Glutamatergic neuron (in vitro differentiated cells): Measurements from ENCODE around the gene NTNG1. TPM values are rescaled to one million over a fixed set of nuclear protein-coding genes. Genes with fewer than 3 reads are reported as not detected.

Source experiments
- DNase-seq: peaks from one replicate; pipeline ENCODE4 v3.0.0; 2022
- H3K27ac Mint-ChIP-seq: one replicate; pipeline ENCODE4 v1.8.0; 2020; ENCODE audit warnings: mild to moderate bottlenecking, mixed read lengths, inconsistent platforms; ENCODE audit not compliant: unreplicated experiment
- H3K27me3 Mint-ChIP-seq: one replicate; pipeline ENCODE4 v1.8.0; 2020; ENCODE audit warnings: mild to moderate bottlenecking, moderate library complexity, mixed read lengths, inconsistent platforms; ENCODE audit not compliant: unreplicated experiment
- H3K36me3 Mint-ChIP-seq: one replicate; pipeline ENCODE4 v1.8.0; 2020; ENCODE audit warnings: mild to moderate bottlenecking, mixed read lengths, inconsistent platforms; ENCODE audit not compliant: unreplicated experiment
- H3K4me1 Mint-ChIP-seq: one replicate; pipeline ENCODE4 v1.8.0; 2020; ENCODE audit warnings: mild to moderate bottlenecking, low read depth, mixed read lengths, inconsistent platforms; ENCODE audit not compliant: unreplicated experiment
- H3K4me3 Mint-ChIP-seq: one replicate; pipeline ENCODE4 v1.8.0; 2020; ENCODE audit warnings: mild to moderate bottlenecking, mixed read lengths, inconsistent platforms; ENCODE audit not compliant: unreplicated experiment
- H3K9me3 Mint-ChIP-seq: one replicate; pipeline ENCODE4 v1.8.0; 2020; ENCODE audit warnings: mild to moderate bottlenecking, moderate library complexity, mixed read lengths, inconsistent platforms; ENCODE audit not compliant: unreplicated experiment
- total RNA-seq: library from RNA; stranded (reverse); fragmentation: NEBNext Ultra II Directional; extraction: Animal tissue kit (Norgen Biotek cat#: 25700); gene quantifications from one replicate; pipeline ENCODE4 v1.2.1, GENCODE V29; 2021; ENCODE audit not compliant: unreplicated experiment
- TF ChIP-seq, protein P1 (sequence below): fragments of 200-600 bp; sonication (generic); IDR thresholded peaks from one replicate; pipeline ENCODE4 v1.5.0; 2021; ENCODE audit not compliant: partially characterized antibody, unreplicated experiment

NTNG1 gene
- total RNA-seq, 1 donor from 2014 or later: 3.2 TPM

DNA sequence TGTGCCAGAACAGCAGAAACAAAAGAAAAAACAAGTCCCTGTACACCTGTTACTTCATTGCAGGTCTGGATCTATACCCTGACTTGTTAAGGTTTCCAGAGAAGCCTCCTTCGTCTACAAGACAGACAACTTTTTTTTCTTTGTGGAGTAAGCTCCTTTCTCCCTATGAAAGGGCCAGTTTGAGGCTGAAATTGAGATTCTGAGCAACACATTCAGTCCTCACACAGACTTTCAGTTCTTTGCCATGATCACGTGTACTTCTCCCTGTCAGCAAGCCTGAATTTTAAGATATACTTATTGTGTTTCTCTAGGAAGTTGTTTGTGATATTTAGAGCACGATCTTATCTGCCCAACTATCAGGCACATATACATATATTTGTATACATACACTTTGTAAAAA lies 374.0 kb downstream of the NTNG1 start:
- no peak overlapping the region for H3K27ac Mint-ChIP-seq
- TF ChIP-seq, protein P1, sequence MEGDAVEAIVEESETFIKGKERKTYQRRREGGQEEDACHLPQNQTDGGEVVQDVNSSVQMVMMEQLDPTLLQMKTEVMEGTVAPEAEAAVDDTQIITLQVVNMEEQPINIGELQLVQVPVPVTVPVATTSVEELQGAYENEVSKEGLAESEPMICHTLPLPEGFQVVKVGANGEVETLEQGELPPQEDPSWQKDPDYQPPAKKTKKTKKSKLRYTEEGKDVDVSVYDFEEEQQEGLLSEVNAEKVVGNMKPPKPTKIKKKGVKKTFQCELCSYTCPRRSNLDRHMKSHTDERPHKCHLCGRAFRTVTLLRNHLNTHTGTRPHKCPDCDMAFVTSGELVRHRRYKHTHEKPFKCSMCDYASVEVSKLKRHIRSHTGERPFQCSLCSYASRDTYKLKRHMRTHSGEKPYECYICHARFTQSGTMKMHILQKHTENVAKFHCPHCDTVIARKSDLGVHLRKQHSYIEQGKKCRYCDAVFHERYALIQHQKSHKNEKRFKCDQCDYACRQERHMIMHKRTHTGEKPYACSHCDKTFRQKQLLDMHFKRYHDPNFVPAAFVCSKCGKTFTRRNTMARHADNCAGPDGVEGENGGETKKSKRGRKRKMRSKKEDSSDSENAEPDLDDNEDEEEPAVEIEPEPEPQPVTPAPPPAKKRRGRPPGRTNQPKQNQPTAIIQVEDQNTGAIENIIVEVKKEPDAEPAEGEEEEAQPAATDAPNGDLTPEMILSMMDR: no peak
- no peaks in the 10 kb centered on the region for H3K9me3 Mint-ChIP-seq
- peaks cover 8% of the 10 kb centered on the region for H3K36me3 Mint-ChIP-seq
- no peak overlapping the region for H3K4me3 Mint-ChIP-seq
- DNase-seq: no peak
- H3K27me3 Mint-ChIP-seq: peaks cover 2% of the 10 kb centered on the region
- no peaks in the 10 kb centered on the region for H3K4me1 Mint-ChIP-seq

DNA sequence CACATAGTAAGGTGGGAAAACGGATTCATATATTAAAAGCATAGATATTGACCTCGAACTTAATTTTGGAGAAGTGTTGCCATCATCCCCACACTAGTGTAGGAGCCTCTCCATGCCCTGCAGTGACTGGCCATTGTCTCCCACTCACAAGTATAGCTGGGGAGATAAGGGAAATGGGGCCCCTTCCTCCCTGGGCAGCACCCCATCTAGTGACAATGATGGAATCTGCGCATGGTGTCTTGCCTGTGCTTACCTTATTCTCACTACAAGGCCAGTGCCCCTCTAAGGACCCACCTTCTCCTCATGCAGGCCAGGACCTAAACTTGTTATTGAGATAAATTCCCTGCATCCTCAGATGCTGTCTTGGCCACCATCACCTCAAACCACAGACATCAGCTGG lies 374.9 kb downstream of the NTNG1 start:
- Mint-ChIP-seq H3K9me3 (no peaks in the 10 kb centered on the region), H3K27me3 (no peaks in the 10 kb centered on the region), H3K36me3 (peaks cover 4% of the 10 kb centered on the region), H3K4me3 (no peak overlapping the region), H3K4me1 (no peaks in the 10 kb centered on the region), H3K27ac (no peak overlapping the region)
- TF ChIP-seq, protein P1: no peak
- DNase-seq: no peak

DNA sequence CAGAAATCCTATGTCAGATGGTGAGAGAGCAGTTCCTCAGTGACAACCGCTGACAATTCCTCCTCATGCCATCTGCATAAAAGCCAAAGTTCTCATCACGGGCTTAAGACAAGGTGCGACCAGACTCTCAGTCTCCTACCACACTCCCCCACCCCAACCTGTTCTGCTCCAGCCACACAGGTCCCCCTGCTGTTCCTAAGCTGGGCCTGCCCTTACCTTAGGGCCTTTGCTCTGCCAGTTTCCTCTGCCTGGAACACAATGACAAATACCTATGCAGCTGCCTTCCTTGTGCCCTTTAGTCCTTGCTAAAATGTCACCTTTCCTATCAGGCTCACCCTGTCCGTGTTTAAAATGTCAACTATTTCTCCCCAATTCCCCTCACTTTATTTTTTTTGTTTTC lies 382.2 kb downstream of the NTNG1 start:
- Mint-ChIP-seq H3K36me3 (no peaks in the 10 kb centered on the region), H3K27me3 (peaks cover 2% of the 10 kb centered on the region), H3K27ac (no peak overlapping the region), H3K9me3 (peaks cover 1% of the 10 kb centered on the region), H3K4me3 (no peak overlapping the region), H3K4me1 (peaks cover 7% of the 10 kb centered on the region)
- DNase-seq: no peak
- TF ChIP-seq, protein P1: no peak

DNA sequence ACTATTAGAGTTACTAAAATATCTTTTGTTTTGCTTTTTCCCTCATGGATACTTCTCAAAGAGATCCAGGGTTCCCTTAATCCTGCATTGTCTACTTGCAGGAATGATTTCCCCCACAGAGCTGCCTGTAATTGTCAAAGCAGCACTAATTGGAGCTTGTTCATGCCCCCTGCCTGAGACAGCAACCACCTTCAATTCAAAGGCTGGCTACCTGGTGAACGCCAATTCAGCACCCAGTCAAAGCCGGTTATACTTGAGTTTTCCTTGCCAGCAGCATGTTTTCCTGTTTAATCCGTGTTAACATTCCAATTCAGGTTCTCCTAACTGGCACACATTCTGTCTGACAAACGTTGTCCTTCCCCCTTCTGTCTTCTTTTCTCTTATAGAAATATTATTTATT lies 382.9 kb downstream of the NTNG1 start:
- Mint-ChIP-seq H3K27me3 (peaks cover 3% of the 10 kb centered on the region), H3K4me1 (peaks cover 8% of the 10 kb centered on the region), H3K36me3 (no peaks in the 10 kb centered on the region), H3K9me3 (peaks cover 1% of the 10 kb centered on the region), H3K27ac (no peak overlapping the region), H3K4me3 (no peak overlapping the region)
- no peak for DNase-seq
- TF ChIP-seq, protein P1: no peak

DNA sequence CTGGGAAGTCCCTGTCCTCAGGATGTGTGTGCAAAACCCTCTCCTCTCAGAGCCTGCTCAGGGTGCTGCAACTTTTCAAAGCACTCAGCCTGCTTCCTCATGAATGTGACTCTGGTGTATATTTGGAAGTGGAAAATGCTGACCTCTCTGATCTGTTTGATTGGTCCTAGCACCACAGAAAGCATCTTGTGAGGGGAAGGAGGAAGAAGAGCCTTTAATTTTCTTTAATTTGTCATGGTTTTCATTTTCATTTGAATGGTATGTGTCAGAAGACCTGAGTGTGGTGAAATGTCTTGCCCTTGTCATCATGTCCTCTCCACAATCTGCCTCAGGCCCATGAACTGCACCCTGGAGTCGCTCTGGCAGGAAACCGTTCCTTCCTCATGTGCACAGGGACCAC lies 383.5 kb downstream of the NTNG1 start:
- H3K9me3 Mint-ChIP-seq: peaks cover 3% of the 10 kb centered on the region
- H3K27ac Mint-ChIP-seq: no peak overlapping the region

More for the DNA sequence above, 383.5 kb downstream of the NTNG1 start:
- TF ChIP-seq, protein P1: no peak
- Mint-ChIP-seq H3K4me1 (peaks cover 12% of the 10 kb centered on the region), H3K4me3 (no peak overlapping the region), H3K36me3 (no peaks in the 10 kb centered on the region), H3K27me3 (peaks cover 3% of the 10 kb centered on the region)
- no peak for DNase-seq
